B cell (primary cell): ENCODE results near the gene PRSS38. TPM values are rescaled to one million over a fixed set of nuclear protein-coding genes. Genes with fewer than 3 reads are reported as not detected.

Experiments
- ATAC-seq: fragments of 200-7000 bp; cut with Tn5 transposase; one replicate; pipeline ENCODE4 v1.10.0; 2021; ENCODE audit warnings: low read depth, mild to moderate bottlenecking, moderate number of reproducible peaks, moderate library complexity
- CTCF ChIA-PET: fragments of 350-600 bp; sonication (Branson Sonifier 250); formaldehyde crosslinking; loops from one replicate; lab custom pipeline; 2021; ENCODE audit warnings: antibody characterized with exemption, inconsistent platforms; lab: Charles Lee
- POLR2A ChIA-PET: fragments of 350-600 bp; sonication (Branson Sonifier 250); formaldehyde crosslinking; loops from one replicate; lab custom pipeline; 2021; ENCODE audit warnings: antibody characterized with exemption; lab: Charles Lee
- DNase-seq: peaks from one replicate; pipeline ENCODE4 v3.0.0; 2013
- H2AFZ ChIP-seq: 2 replicates; pipeline ENCODE4 v1.6.1; 2012; ENCODE audit warnings: mild to moderate bottlenecking, low read depth, low read length; ENCODE audit not compliant: insufficient read depth, poor library complexity, severe bottlenecking
- H3K27ac ChIP-seq, 2 donors: 1 replicate in 1 of 2; 2 replicates in 1 of 2; pipeline ENCODE4 v1.5.1; 2012 to 2013; ENCODE audit warnings: low read length in 2 of 2, mild to moderate bottlenecking in 2 of 2, moderate library complexity in 1 of 2
- H3K27me3 ChIP-seq, 4 experiments: fragments of 200-600 bp in 1 of 4; sonication (generic) in 1 of 4; replicated peaks in 1 of 4; 1 replicate in 2 of 4; 2 replicates in 2 of 4; pipeline versions ENCODE4 v1.6.1 to v1.7.0; 2013 to 2016; ENCODE audit warnings: low read length in 3 of 4, mild to moderate bottlenecking in 2 of 4, mixed read lengths in 1 of 4, moderate library complexity in 1 of 4; ENCODE audit not compliant: insufficient read depth in 4 of 4, control insufficient read depth in 3 of 4; ENCODE audit errors: control extremely low read depth in 1 of 4
- H3K36me3 ChIP-seq, 2 experiments: replicated peaks in 1 of 2; 1 replicate in 1 of 2; 2 replicates in 1 of 2; pipeline versions ENCODE4 v1.6.1 to v1.7.1; 2013; ENCODE audit warnings: low read length in 1 of 2; ENCODE audit not compliant: insufficient read depth in 2 of 2, control insufficient read depth in 1 of 2; ENCODE audit errors: control extremely low read depth in 1 of 2, extremely low read depth in 1 of 2
- H3K4me1 ChIP-seq, 2 donors: fragments of 200-600 bp in 1 of 2; sonication (generic) in 1 of 2; 1 replicate in 1 of 2; 2 replicates in 1 of 2; pipeline versions ENCODE4 v1.5.1 to v1.6.1; 2013 to 2017; ENCODE audit warnings: low read length in 2 of 2; ENCODE audit not compliant: control insufficient read depth in 2 of 2, insufficient read depth in 2 of 2
- H3K4me2 ChIP-seq: replicated peaks from 2 replicates; pipeline ENCODE3; 2012; ENCODE audit warnings: mild to moderate bottlenecking, low read depth, low read length; ENCODE audit not compliant: poor library complexity, severe bottlenecking
- H3K4me3 ChIP-seq, 5 experiments: fragments of 200-600 bp in 1 of 5; sonication (generic) in 1 of 5; 1 replicate in 3 of 5; 2 replicates in 2 of 5; pipeline versions ENCODE4 v1.5.1 to v1.7.0; 2011 to 2016; ENCODE audit warnings: low read length in 4 of 5, mild to moderate bottlenecking in 4 of 5, low read depth in 2 of 5, control low read depth in 1 of 5, moderate library complexity in 1 of 5; ENCODE audit not compliant: insufficient read depth in 1 of 5; ENCODE audit errors: control extremely low read depth in 1 of 5, extremely low read depth in 1 of 5
- H3K79me2 ChIP-seq: fragments of 200-600 bp; sonication (generic); one replicate; pipeline ENCODE4 v1.6.0; 2016; ENCODE audit warnings: low read length; ENCODE audit not compliant: control insufficient read depth, insufficient read depth
- H3K9ac ChIP-seq: fragments of 200-600 bp; sonication (generic); 2 replicates; pipeline ENCODE4 v1.6.1; 2017; ENCODE audit warnings: mild to moderate bottlenecking, low read length, moderate library complexity
- H3K9me3 ChIP-seq, 3 donors: one replicate each; pipeline versions ENCODE4 v1.6.1 to v1.7.1; 2013; ENCODE audit warnings: low read length in 2 of 3; ENCODE audit not compliant: control insufficient read depth in 2 of 3, insufficient read depth in 1 of 3; ENCODE audit errors: control extremely low read depth in 1 of 3
- H4K20me1 ChIP-seq: 2 replicates; pipeline ENCODE4 v1.6.0; 2012; ENCODE audit warnings: mild to moderate bottlenecking, low read length; ENCODE audit not compliant: insufficient read depth, control insufficient read depth, poor library complexity, severe bottlenecking
- H3K27ac Mint-ChIP-seq: one replicate; pipeline ENCODE4 v1.8.0; 2021; ENCODE audit warnings: mixed read lengths
- H3K27me3 Mint-ChIP-seq: one replicate; pipeline ENCODE4 v1.8.0; 2021; ENCODE audit warnings: mixed read lengths
- H3K4me1 Mint-ChIP-seq: one replicate; pipeline ENCODE4 v1.8.0; 2021; ENCODE audit warnings: mixed read lengths
- H3K4me3 Mint-ChIP-seq: one replicate; pipeline ENCODE4 v1.8.0; 2021; ENCODE audit warnings: mixed read lengths
- H3K9me3 Mint-ChIP-seq: one replicate; pipeline ENCODE4 v1.8.0; 2022; ENCODE audit warnings: mixed read lengths; ENCODE audit not compliant: insufficient read depth
- CTCF ChIP-seq: fragments of 200-600 bp; IDR thresholded peaks from one replicate; pipeline ENCODE4 v1.8.0; 2022; ENCODE audit warnings: antibody characterized with exemption, mild to moderate bottlenecking
- EZH2 ChIP-seq: IDR thresholded peaks from 2 replicates; pipeline ENCODE4 v1.6.1; 2012; ENCODE audit warnings: borderline replicate concordance, low read depth, mild to moderate bottlenecking, moderate library complexity, low read length; ENCODE audit not compliant: insufficient read depth, poor library complexity, severe bottlenecking
- WGBS: methylation state at CpG from one replicate; pipeline ENCODE4 v1.1.5; 2013; ENCODE audit warnings: missing lambda C conversion rate; ENCODE audit not compliant: insufficient coverage; 5-methylcytosine and 5-hydroxymethylcytosine counted together
- intact Hi-C: fragments of 100-400 bp; cut with micrococcal nuclease; formaldehyde crosslinking; loops from one replicate; pipeline ENCODE4 v1.10.0; 2022
- polyA plus RNA-seq: library from polyadenylated mRNA; depleted of rRNA; stranded (reverse); fragments of >200 nt; gene quantifications from 2 replicates; pipeline ENCODE4 v1.2.3, GENCODE V29; 2012
- total RNA-seq, 2 donors: library from RNA; stranded (reverse); fragments of 120-200 nt in 1 of 2; gene quantifications; 1 replicate in 1 of 2; 2 replicates in 1 of 2; pipeline versions ENCODE4 v1.2.3 to v1.2.4, GENCODE V29; 2013 to 2022

The PRSS38 gene
- total and polyA plus RNA-seq, 2 donors (not counting 1 experiment from before 2014, with no cell fraction given), result not detected

- Histone ChIP-seq H4K20me1 (no peaks in the 10 kb centered on the region), H3K27ac (no peak overlapping the region), H3K36me3 (no peaks in the 10 kb centered on the region), H3K4me3 (no peak overlapping the region), H2AFZ (no peak overlapping the region), H3K9ac (no peak overlapping the region), H3K4me2 (no peak overlapping the region), H3K27me3 (no peaks in the 10 kb centered on the region), H3K79me2 (no peaks in the 10 kb centered on the region), H3K4me1 (peaks cover 7 to 24% of the 10 kb centered on the region in 2 donors), H3K9me3 (no peaks in the 10 kb centered on the region)
- Mint-ChIP-seq H3K27me3 (no peaks in the 10 kb centered on the region), H3K27ac (no peak overlapping the region), H3K4me3 (no peak overlapping the region), H3K9me3 (no peaks in the 10 kb centered on the region), H3K4me1 (peaks cover 7% of the 10 kb centered on the region)
- ChIA-PET POLR2A (no interaction called here), CTCF (no interaction called here)
- TF ChIP-seq EZH2 (no peak), CTCF (no peak)
- WGBS, result 91% methylated on average over 12 of the region's 13 CpGs
- no peak for ATAC-seq
- intact Hi-C loops, result no loop called here
- no peak for DNase-seq
Observed at GRCh38 chr1:227890451-227891222, 75.2 kb downstream of the PRSS38 start.

GRCh38 chr1:227891223-227891954 lies 75.9 kb downstream of the PRSS38 start:
- peaks cover 3 to 16% of the 10 kb centered on the region in 2 donors for H3K4me1 ChIP-seq
- Mint-ChIP-seq H3K4me3 (no peak overlapping the region), H3K4me1 (peaks cover 5% of the 10 kb centered on the region), H3K27ac (no peak overlapping the region), H3K9me3 (no peaks in the 10 kb centered on the region), H3K27me3 (no peaks in the 10 kb centered on the region)
- H4K20me1 ChIP-seq, result no peaks in the 10 kb centered on the region
- no peak overlapping the region for H3K4me3 ChIP-seq
- H2AFZ ChIP-seq, result no peak overlapping the region
- DNase-seq (no peak), ATAC-seq (no peak)
- no peaks in the 10 kb centered on the region for H3K79me2 ChIP-seq
- no peak overlapping the region for H3K9ac ChIP-seq
- no peak overlapping the region for H3K4me2 ChIP-seq
- H3K27me3 ChIP-seq, result no peaks in the 10 kb centered on the region
- WGBS, result 89% methylated on average over 13 of the region's 19 CpGs
- no peak overlapping the region for H3K27ac ChIP-seq
- no peaks in the 10 kb centered on the region for H3K9me3 ChIP-seq
- ChIA-PET POLR2A (no interaction called here), CTCF (no interaction called here)
- no peak for TF ChIP-seq EZH2
- no peak for TF ChIP-seq CTCF
- no peaks in the 10 kb centered on the region for H3K36me3 ChIP-seq
- intact Hi-C loops, result no loop called here
